Heart left ventricle (tissue), 13 donors: ENCODE data around the gene HIPK1.

Experiments used
- CTCF ChIP-seq, 12 donors: fragments of 200-600 bp; sonication (generic) in 4 of 12; IDR thresholded peaks; one replicate each; pipeline versions ENCODE4 v1.5.0 to v1.8.0; 2018 to 2022; ENCODE audit warnings: antibody characterized with exemption in 12 of 12, mild to moderate bottlenecking in 5 of 12
- POLR2A ChIP-seq, 2 donors: fragments of 450-650 bp; IDR thresholded peaks; one replicate each; pipeline ENCODE4 v1.6.1; 2017; ENCODE audit warnings: antibody characterized with exemption in 2 of 2, mild to moderate bottlenecking in 2 of 2, moderate library complexity in 2 of 2
- donor health status: ischemic (EF 13 %, LVEDD 7.1; RV severe dilation, severe dysfunction).
- donor health status: DM: no; HTN: yes; CAD: no.
- donor health status: DM: no; HTN: no; CAD: no.
- donor health status: ischemic (EF 25% LVEDD 6.9; RV normal size, moderate dysfunction).
- donor health status: ischemic (EF 25% LVEDD 5.7; RV mildly dilated, moderate dysfunction).
- donor health status: ischemic (EF 35%, LVEDD 5.7; RV mildly dilated, moderate dysfunction).
- donor health status: nonischemic (EF 11% LVEDD 7.7; RV severe dilation, severe dysfunction).
- donor health status: DM: yes; HTN: yes; CAD: no.
- donor health status: PGD.
- donor health status: ischemic (EF 29% LVEDD 5.4; RV normal size, mild dysfunction).
- donor health status: nonischemic (EF 23%, LVEDD 6.1; RV moderate dilation, normal function).

GRCh38 chr1:113998361-113998760, 69.2 kb downstream of the HIPK1 start:
- TF ChIP-seq CTCF (IDR thresholded peaks at IDR 0.05), result no peak
- TF ChIP-seq POLR2A (IDR thresholded peaks at IDR 0.05), result no peak
